CD4-positive, CD25-positive, alpha-beta regulatory T cell (primary cell): ENCODE results near the gene MAST4. TPM values are rescaled to one million over a fixed set of nuclear protein-coding genes. Genes with fewer than 3 reads are reported as not detected.

ENCODE experiments used
- ATAC-seq, 2 donors: fragments of 150-1000 bp; cut with Tn5 transposase; one replicate each; pipeline ENCODE4 v1.10.0; 2021; ENCODE audit warnings: low read depth in 2 of 2, moderate number of reproducible peaks in 2 of 2, moderate library complexity in 1 of 2
- DNase-seq, 3 donors: peaks; one replicate each; pipeline versions ENCODE4 v3.0.0 to v3.0.0-alpha.2; 2012 to 2022; ENCODE audit warnings: mixed read lengths in 1 of 3
- H3K27ac ChIP-seq: one replicate; pipeline ENCODE4 v1.7.0; 2013; ENCODE audit warnings: mild to moderate bottlenecking, low read length; ENCODE audit not compliant: insufficient read depth, poor library complexity, severe bottlenecking
- H3K27me3 ChIP-seq: one replicate; pipeline ENCODE4 v1.7.0; 2013; ENCODE audit warnings: low read length; ENCODE audit not compliant: control insufficient read depth, insufficient read depth
- H3K36me3 ChIP-seq: one replicate; pipeline ENCODE4 v1.7.0; 2013; ENCODE audit warnings: mild to moderate bottlenecking, low read length, moderate library complexity; ENCODE audit not compliant: control insufficient read depth, insufficient read depth
- H3K4me1 ChIP-seq: 2 replicates; pipeline ENCODE4 v1.7.0; 2013; ENCODE audit warnings: mild to moderate bottlenecking, low read length; ENCODE audit not compliant: insufficient read depth, control insufficient read depth, poor library complexity, severe bottlenecking
- H3K4me3 ChIP-seq: one replicate; pipeline ENCODE4 v1.7.0; 2013; ENCODE audit warnings: low read depth, mild to moderate bottlenecking, low read length, moderate library complexity
- H3K9me3 ChIP-seq, 2 experiments: 1 replicate in 1 of 2; 2 replicates in 1 of 2; pipeline ENCODE4 v1.7.0; 2013; ENCODE audit warnings: low read length in 2 of 2, mild to moderate bottlenecking in 1 of 2, moderate library complexity in 1 of 2; ENCODE audit not compliant: control insufficient read depth in 2 of 2
- H3K27ac Mint-ChIP-seq, 3 donors: one replicate each; pipeline ENCODE4 v1.8.0; 2020 to 2022; ENCODE audit warnings: mild to moderate bottlenecking in 3 of 3, mixed read lengths in 3 of 3, moderate library complexity in 2 of 3
- H3K27me3 Mint-ChIP-seq: one replicate; pipeline ENCODE4 v1.8.0; 2022; ENCODE audit warnings: mild to moderate bottlenecking, mixed read lengths
- H3K36me3 Mint-ChIP-seq: one replicate; pipeline ENCODE4 v1.8.0; 2020; ENCODE audit warnings: mixed read lengths
- H3K4me1 Mint-ChIP-seq, 4 donors: one replicate each; pipeline ENCODE4 v1.8.0; 2020 to 2022; ENCODE audit warnings: mixed read lengths in 4 of 4, mild to moderate bottlenecking in 1 of 4
- H3K4me3 Mint-ChIP-seq, 4 donors: one replicate each; pipeline ENCODE4 v1.8.0; 2020 to 2022; ENCODE audit warnings: mild to moderate bottlenecking in 4 of 4, mixed read lengths in 4 of 4, moderate library complexity in 3 of 4
- H3K9me3 Mint-ChIP-seq, 7 donors: one replicate each; pipeline ENCODE4 v1.8.0; 2020 to 2022; ENCODE audit warnings: mixed read lengths in 7 of 7, mild to moderate bottlenecking in 3 of 7, moderate library complexity in 2 of 7
- polyA plus RNA-seq, 4 donors: library from polyadenylated mRNA; unstranded; fragments of 300-500 nt; fragmentation: Illumina TruSeq; gene quantifications; one replicate each; pipeline ENCODE4 v1.2.3, GENCODE V29; 2021
- total RNA-seq: library from RNA; stranded (reverse); gene quantifications from one replicate; pipeline ENCODE4 v1.2.3, GENCODE V29; 2022

The MAST4 gene
- total and polyA plus RNA-seq, 5 donors from 2014 or later: 11.7 to 54.1 (median 12.7) TPM

GRCh38 chr5:66788556-66788955 is 192.4 kb downstream of the MAST4 start:
- H3K36me3 Mint-ChIP-seq: no peaks in the 10 kb centered on the region
- no peak for ATAC-seq
- Histone ChIP-seq H3K4me3 (no peak overlapping the region), H3K27me3 (peaks cover 10% of the 10 kb centered on the region), H3K9me3 (no peaks in the 10 kb centered on the region), H3K27ac (no peak overlapping the region), H3K36me3 (no peaks in the 10 kb centered on the region), H3K4me1 (no peaks in the 10 kb centered on the region)
- H3K27ac Mint-ChIP-seq: no peak overlapping the region
- H3K9me3 Mint-ChIP-seq: peaks cover 0 to 5% (median 0%) of the 10 kb centered on the region in 7 donors
- H3K27me3 Mint-ChIP-seq: peaks cover 26% of the 10 kb centered on the region
- no peaks in the 10 kb centered on the region for H3K4me1 Mint-ChIP-seq
- H3K4me3 Mint-ChIP-seq: no peak overlapping the region
- no peak for DNase-seq

- Mint-ChIP-seq H3K27me3 (peaks cover 32% of the 10 kb centered on the region), H3K9me3 (peaks cover 0 to 7% (median 0%) of the 10 kb centered on the region in 7 donors), H3K27ac (no peak overlapping the region), H3K4me1 (no peaks in the 10 kb centered on the region), H3K4me3 (no peak overlapping the region), H3K36me3 (no peaks in the 10 kb centered on the region)
- Histone ChIP-seq H3K4me3 (no peak overlapping the region), H3K4me1 (no peaks in the 10 kb centered on the region), H3K36me3 (no peaks in the 10 kb centered on the region), H3K27me3 (peaks cover 16% of the 10 kb centered on the region), H3K9me3 (no peaks in the 10 kb centered on the region), H3K27ac (no peak overlapping the region)
- DNase-seq (no peak), ATAC-seq (no peak)
These were observed 193.2 kb downstream of the MAST4 start for GRCh38 chr5:66789434-66789833.

GRCh38 chr5:66793049-66793448 is 196.9 kb downstream of the MAST4 start:
- ATAC-seq: no peak

GRCh38 chr5:66795682-66796081 is 199.5 kb downstream of the MAST4 start:
- peaks cover 0 to 5% (median 0%) of the 10 kb centered on the region in 7 donors for H3K9me3 Mint-ChIP-seq
- H3K27me3 ChIP-seq: peaks cover 34% of the 10 kb centered on the region
- ATAC-seq (no peak), DNase-seq (no peak)
- H3K4me1 ChIP-seq: no peaks in the 10 kb centered on the region
- H3K4me1 Mint-ChIP-seq: no peaks in the 10 kb centered on the region
- no peak overlapping the region for H3K27ac ChIP-seq
- no peak overlapping the region for H3K27ac Mint-ChIP-seq
- no peak overlapping the region for H3K4me3 Mint-ChIP-seq
- H3K9me3 ChIP-seq: no peaks in the 10 kb centered on the region
- H3K27me3 Mint-ChIP-seq: peaks cover 49% of the 10 kb centered on the region
- no peaks in the 10 kb centered on the region for H3K36me3 ChIP-seq
- H3K4me3 ChIP-seq: no peak overlapping the region
- no peaks in the 10 kb centered on the region for H3K36me3 Mint-ChIP-seq

More at GRCh38 chr5:66793049-66793448, 196.9 kb downstream of the MAST4 start:
- H3K9me3 Mint-ChIP-seq: peaks cover 0 to 7% (median 0%) of the 10 kb centered on the region in 7 donors
- no peaks in the 10 kb centered on the region for H3K36me3 ChIP-seq
- H3K36me3 Mint-ChIP-seq: no peaks in the 10 kb centered on the region
- no peak overlapping the region for H3K4me3 Mint-ChIP-seq
- no peaks in the 10 kb centered on the region for H3K4me1 ChIP-seq
- no peaks in the 10 kb centered on the region for H3K4me1 Mint-ChIP-seq
- H3K27ac ChIP-seq: no peak overlapping the region
- H3K27me3 Mint-ChIP-seq: peaks cover 50% of the 10 kb centered on the region
- H3K4me3 ChIP-seq: no peak overlapping the region
- H3K9me3 ChIP-seq: no peaks in the 10 kb centered on the region
- peaks cover 21% of the 10 kb centered on the region for H3K27me3 ChIP-seq
- no peak overlapping the region for H3K27ac Mint-ChIP-seq
- no peak for DNase-seq

- DNase-seq (no peak), ATAC-seq (no peak)
- Histone ChIP-seq H3K27ac (no peak overlapping the region), H3K4me3 (no peak overlapping the region), H3K9me3 (no peaks in the 10 kb centered on the region), H3K27me3 (peaks cover 35% of the 10 kb centered on the region), H3K36me3 (no peaks in the 10 kb centered on the region), H3K4me1 (no peaks in the 10 kb centered on the region)
- Mint-ChIP-seq H3K27ac (no peak overlapping the region), H3K9me3 (peaks cover 0 to 4% (median 0%) of the 10 kb centered on the region in 7 donors), H3K4me1 (no peaks in the 10 kb centered on the region), H3K36me3 (no peaks in the 10 kb centered on the region), H3K27me3 (peaks cover 48% of the 10 kb centered on the region), H3K4me3 (no peak overlapping the region)
These were observed 200.4 kb downstream of the MAST4 start for GRCh38 chr5:66796305-66797292.

GRCh38 chr5:66802941-66803340 is 206.7 kb downstream of the MAST4 start:
- no peak overlapping the region for H3K4me3 Mint-ChIP-seq
- no peak for ATAC-seq
- Histone ChIP-seq H3K27ac (no peak overlapping the region), H3K4me1 (no peaks in the 10 kb centered on the region), H3K9me3 (no peaks in the 10 kb centered on the region), H3K36me3 (no peaks in the 10 kb centered on the region), H3K27me3 (peaks cover 38% of the 10 kb centered on the region), H3K4me3 (no peak overlapping the region)
- H3K4me1 Mint-ChIP-seq: no peaks in the 10 kb centered on the region
- no peak overlapping the region for H3K27ac Mint-ChIP-seq
- no peaks in the 10 kb centered on the region for H3K9me3 Mint-ChIP-seq
- peaks cover 46% of the 10 kb centered on the region for H3K27me3 Mint-ChIP-seq
- no peaks in the 10 kb centered on the region for H3K36me3 Mint-ChIP-seq
- no peak for DNase-seq

GRCh38 chr5:66805514-66806430 is 209.6 kb downstream of the MAST4 start:
- ATAC-seq (no peak), DNase-seq (no peak)
- no peak overlapping the region for H3K27ac Mint-ChIP-seq
- no peaks in the 10 kb centered on the region for H3K9me3 Mint-ChIP-seq
- H3K4me3 Mint-ChIP-seq: no peak overlapping the region
- H3K4me1 Mint-ChIP-seq: no peaks in the 10 kb centered on the region
- no peaks in the 10 kb centered on the region for H3K36me3 Mint-ChIP-seq
- H3K27me3 Mint-ChIP-seq: peaks cover 46% of the 10 kb centered on the region
- no peak overlapping the region for H3K4me3 ChIP-seq
- peaks cover 29% of the 10 kb centered on the region for H3K27me3 ChIP-seq
- H3K27ac ChIP-seq: no peak overlapping the region
- H3K4me1 ChIP-seq: no peaks in the 10 kb centered on the region
- no peaks in the 10 kb centered on the region for H3K9me3 ChIP-seq
- H3K36me3 ChIP-seq: no peaks in the 10 kb centered on the region
